ENCODE data around the gene RAD51B. TPM values are rescaled to one million over a fixed set of nuclear protein-coding genes. Genes with fewer than 3 reads are reported as not detected.

RAD51B gene
- total and polyA plus RNA-seq, 2 of the 13 experiments (the other 11 are each of a cell fraction or from before 2014, with no cell fraction given), result 7.0 to 9.5 TPM

DNA sequence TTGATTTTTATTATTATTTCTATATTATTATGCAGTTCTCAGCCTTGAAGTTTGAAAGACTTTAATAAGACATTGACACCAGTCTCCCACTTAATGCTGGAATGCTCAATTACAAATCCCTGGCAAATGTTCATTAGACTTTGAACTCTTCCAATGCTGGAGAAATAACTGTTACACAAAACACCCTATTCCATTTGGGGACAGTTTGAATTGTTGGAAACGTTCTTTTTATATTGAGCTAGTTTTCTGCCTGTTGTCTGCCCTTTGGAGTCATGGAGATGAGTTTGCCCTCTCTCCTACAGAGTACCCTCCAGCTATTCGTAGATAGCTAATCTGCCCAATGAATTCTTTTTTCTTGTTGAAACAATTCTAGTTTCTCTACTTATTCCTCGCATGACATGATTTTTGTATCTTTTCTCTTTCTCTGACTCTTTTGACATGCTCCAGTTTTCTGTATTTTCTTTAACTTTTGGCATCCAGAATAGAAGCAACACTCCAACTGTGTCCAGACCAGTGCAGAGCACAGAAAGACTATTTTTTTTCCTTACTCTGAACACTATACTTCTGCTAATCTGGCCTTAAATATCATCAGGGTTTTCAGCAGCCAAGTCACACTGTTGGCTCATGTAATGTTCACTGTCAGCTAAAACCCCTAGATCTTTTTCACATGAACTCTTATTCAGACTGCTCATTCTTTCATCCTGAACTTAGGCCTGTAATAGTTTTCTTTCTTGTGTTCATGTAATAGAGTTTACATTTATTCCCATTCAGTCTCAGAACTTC is 379.3 kb downstream of the RAD51B start:
- Histone ChIP-seq H3K9me3 (ENCODE audit: low read length) (no peaks in the 10 kb centered on the region), H3K36me3 (replicated peaks in 1 of 2; ENCODE audit: control insufficient read depth in 1 of 2, insufficient read depth in 2 of 2, low read length in 2 of 2) (no peaks in the 10 kb centered on the region), H3K4me1 (ENCODE audit: insufficient read depth, low read length) (peaks cover 32% of the 10 kb centered on the region), H3K4me2 (ENCODE audit: low read depth, low read length) (no peak overlapping the region), H3K79me2 (ENCODE audit: insufficient read depth, low read length) (no peaks in the 10 kb centered on the region), H3K9ac (ENCODE audit: insufficient read depth, low read depth, low read length) (no peak overlapping the region), H2AFZ (ENCODE audit: low read length) (no peak overlapping the region), H3K27me3 (ENCODE audit: control insufficient read depth in 1 of 2, insufficient read depth in 2 of 2, low read length in 2 of 2) (no peaks in the 10 kb centered on the region), H4K20me1 (ENCODE audit: insufficient read depth, low read length) (no peaks in the 10 kb centered on the region), H3K27ac (ENCODE audit: extremely low read length, insufficient read depth, low read length) (no peak overlapping the region), H3K4me3 (replicated peaks in 1 of 3; ENCODE audit: insufficient read depth in 1 of 3, low read depth in 2 of 3, low read length in 3 of 3) (no peak overlapping the region)
- in situ Hi-C loops (cut with HindIII; ENCODE audit: extremely low pct_ligation_motif_present, low pct_unique_long_range_greater_than_20kb), result no loop called here
- DNase-seq (ENCODE audit: low spot score) (peak; percentile 2), ATAC-seq (no peak), FAIRE-seq (no peak)
- POLR2A ChIA-PET, result no interaction called here
- WGBS (ENCODE audit: low lambda C conversion rate), result 73% methylated on average over 3 of the region's 3 CpGs
- BruUV-seq (replicated peaks), result no TSS peak
- CTCF ChIA-PET (ENCODE audit: low intra/inter-chr PET ratio, low total read pairs), result no interaction called here
- intact Hi-C loops (cut with micrococcal nuclease; ENCODE audit: unreplicated experiment), result no loop called here
- TF ChIP-seq SNRNP70 (IDR thresholded peaks at IDR 0.05; ENCODE audit: low read depth, low read length) (no peak), HNF4A (CRISPR knock-in tag; IDR thresholded peaks at IDR 0.05) (peak; percentile 12; the same call in 1 of the 2 replicates), THYN1 (CRISPR knock-in tag; IDR thresholded peaks at IDR 0.05; ENCODE audit: borderline replicate concordance, low read depth) (no peak)
- TF ChIP-seq, protein P1, sequence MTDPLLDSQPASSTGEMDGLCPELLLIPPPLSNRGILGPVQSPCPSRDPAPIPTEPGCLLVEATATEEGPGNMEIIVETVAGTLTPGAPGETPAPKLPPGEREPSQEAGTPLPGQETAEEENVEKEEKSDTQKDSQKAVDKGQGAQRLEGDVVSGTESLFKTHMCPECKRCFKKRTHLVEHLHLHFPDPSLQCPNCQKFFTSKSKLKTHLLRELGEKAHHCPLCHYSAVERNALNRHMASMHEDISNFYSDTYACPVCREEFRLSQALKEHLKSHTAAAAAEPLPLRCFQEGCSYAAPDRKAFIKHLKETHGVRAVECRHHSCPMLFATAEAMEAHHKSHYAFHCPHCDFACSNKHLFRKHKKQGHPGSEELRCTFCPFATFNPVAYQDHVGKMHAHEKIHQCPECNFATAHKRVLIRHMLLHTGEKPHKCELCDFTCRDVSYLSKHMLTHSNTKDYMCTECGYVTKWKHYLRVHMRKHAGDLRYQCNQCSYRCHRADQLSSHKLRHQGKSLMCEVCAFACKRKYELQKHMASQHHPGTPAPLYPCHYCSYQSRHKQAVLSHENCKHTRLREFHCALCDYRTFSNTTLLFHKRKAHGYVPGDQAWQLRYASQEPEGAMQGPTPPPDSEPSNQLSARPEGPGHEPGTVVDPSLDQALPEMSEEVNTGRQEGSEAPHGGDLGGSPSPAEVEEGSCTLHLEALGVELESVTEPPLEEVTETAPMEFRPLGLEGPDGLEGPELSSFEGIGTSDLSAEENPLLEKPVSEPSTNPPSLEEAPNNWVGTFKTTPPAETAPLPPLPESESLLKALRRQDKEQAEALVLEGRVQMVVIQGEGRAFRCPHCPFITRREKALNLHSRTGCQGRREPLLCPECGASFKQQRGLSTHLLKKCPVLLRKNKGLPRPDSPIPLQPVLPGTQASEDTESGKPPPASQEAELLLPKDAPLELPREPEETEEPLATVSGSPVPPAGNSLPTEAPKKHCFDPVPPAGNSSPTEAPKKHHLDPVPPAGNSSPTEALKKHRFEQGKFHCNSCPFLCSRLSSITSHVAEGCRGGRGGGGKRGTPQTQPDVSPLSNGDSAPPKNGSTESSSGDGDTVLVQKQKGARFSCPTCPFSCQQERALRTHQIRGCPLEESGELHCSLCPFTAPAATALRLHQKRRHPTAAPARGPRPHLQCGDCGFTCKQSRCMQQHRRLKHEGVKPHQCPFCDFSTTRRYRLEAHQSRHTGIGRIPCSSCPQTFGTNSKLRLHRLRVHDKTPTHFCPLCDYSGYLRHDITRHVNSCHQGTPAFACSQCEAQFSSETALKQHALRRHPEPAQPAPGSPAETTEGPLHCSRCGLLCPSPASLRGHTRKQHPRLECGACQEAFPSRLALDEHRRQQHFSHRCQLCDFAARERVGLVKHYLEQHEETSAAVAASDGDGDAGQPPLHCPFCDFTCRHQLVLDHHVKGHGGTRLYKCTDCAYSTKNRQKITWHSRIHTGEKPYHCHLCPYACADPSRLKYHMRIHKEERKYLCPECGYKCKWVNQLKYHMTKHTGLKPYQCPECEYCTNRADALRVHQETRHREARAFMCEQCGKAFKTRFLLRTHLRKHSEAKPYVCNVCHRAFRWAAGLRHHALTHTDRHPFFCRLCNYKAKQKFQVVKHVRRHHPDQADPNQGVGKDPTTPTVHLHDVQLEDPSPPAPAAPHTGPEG (CRISPR knock-in tag; IDR thresholded peaks at IDR 0.05), result no peak
- TF ChIP-seq, protein P2, sequence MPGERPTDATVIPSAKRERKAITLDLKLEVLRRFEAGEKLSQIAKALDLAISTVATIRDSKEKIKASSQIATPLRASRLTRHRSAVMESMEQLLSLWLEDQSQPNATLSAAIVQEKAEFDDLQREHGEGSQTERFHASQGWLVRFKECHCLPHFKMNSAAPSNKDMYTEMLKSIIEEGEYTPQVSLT (CRISPR knock-in tag; IDR thresholded peaks at IDR 0.05; ENCODE audit: borderline replicate concordance, low read depth), result no peak
- TF ChIP-seq, protein P3, sequence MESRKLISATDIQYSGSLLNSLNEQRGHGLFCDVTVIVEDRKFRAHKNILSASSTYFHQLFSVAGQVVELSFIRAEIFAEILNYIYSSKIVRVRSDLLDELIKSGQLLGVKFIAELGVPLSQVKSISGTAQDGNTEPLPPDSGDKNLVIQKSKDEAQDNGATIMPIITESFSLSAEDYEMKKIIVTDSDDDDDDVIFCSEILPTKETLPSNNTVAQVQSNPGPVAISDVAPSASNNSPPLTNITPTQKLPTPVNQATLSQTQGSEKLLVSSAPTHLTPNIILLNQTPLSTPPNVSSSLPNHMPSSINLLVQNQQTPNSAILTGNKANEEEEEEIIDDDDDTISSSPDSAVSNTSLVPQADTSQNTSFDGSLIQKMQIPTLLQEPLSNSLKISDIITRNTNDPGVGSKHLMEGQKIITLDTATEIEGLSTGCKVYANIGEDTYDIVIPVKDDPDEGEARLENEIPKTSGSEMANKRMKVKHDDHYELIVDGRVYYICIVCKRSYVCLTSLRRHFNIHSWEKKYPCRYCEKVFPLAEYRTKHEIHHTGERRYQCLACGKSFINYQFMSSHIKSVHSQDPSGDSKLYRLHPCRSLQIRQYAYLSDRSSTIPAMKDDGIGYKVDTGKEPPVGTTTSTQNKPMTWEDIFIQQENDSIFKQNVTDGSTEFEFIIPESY (CRISPR knock-in tag; IDR thresholded peaks at IDR 0.05), result no peak

All from HepG2 (cell line).